AG08395 (cell line): Measurements from ENCODE around the gene GASK1B.

Experiments
- DNase-seq: peaks from one replicate; pipeline ENCODE4 v3.0.0; 2012; ENCODE audit warnings: mixed read lengths, low spot score

Gene GASK1B

GRCh38 chr4:158146736-158147135 lies 26.1 kb downstream of the GASK1B start:
- DNase-seq, result no peak

GRCh38 chr4:158139086-158139485 lies 33.7 kb downstream of the GASK1B start:
- DNase-seq, result no peak

DNA sequence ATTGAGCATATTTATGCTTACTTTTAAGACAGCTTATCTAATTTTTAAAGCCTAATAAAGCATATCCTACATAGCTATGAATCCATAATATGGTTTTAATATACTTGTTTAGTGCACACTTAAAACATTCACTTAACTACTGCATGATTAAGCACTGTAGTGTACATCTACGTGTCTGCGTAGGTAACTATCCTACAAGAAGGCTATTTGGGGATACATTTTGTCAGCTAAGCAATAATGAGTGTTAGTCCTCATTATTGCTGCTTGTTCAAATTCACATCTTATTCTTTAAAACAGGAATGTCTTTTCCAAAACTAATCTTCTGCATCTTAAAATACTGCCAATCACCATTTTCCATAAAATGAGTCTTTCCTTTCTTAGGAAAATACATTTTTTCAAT lies 38.6 kb downstream of the GASK1B start:
- no peak for DNase-seq

- no peak for DNase-seq
Observed at GRCh38 chr4:158133551-158133950, 39.3 kb downstream of the GASK1B start.

DNA sequence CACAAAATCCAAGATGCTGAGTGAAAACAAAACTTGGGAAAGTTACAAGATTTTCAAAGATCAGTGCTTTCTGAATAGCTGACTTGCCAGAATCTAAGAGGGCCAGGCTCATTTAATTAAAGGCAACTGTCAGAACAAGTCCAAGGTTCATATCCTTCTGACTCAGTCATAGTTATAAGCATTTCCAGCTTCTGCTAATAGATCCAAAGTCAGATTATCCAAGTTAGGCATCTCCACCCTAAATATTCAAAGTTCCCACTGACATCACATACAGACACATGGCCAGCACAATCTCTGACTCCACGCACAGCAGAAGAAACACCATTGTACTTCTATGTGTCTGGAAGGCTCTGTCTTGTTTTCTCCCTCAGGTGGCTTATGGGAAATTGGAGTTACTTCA lies 41.8 kb downstream of the GASK1B start:
- peak; percentile 70 for DNase-seq

DNA sequence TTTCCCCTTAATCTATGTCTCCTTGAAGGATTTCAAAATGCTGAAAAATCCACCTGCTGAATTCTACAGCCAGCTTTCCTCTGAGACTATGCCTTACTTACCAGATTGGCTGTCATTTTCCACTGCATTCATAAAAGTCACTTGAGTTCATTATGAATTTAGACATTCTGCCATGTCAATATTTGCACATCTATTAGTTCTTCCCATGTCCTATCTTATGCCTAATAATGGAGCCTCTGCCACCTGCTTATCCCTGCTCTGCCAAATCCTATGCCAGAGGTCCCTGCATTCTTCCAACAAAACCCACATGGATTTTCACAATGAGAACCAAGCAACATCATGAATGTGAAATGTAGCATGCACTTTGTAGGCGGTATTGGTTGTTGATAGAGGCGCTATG lies 42.6 kb downstream of the GASK1B start:
- DNase-seq, result no peak

GRCh38 chr4:158129694-158130093 lies 43.1 kb downstream of the GASK1B start:
- DNase-seq, result peak; percentile 30

GRCh38 chr4:158128540-158128939 lies 44.3 kb downstream of the GASK1B start:
- no peak for DNase-seq

DNA sequence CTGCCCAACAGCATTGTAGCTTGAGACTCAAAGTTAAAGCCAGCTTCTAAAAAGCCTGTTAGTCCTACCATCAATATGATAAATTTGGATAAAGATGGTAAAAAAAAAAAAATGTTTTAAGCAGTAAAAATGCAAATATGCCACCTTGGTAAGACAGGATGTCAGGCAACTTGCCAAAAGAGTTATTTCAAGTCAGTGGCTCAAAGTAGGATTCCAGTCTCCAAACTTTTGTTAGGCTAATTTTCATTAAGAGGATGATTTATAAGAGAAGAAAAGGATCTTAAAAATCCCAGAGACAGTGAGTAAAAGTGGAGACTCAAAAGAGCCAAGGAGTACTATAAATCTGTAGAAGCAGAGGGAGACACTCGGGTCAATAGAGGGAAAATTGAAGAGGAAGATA lies 47.5 kb downstream of the GASK1B start:
- DNase-seq, result no peak
